Gastroesophageal sphincter (tissue), 3 donors: ENCODE data around the gene DUOXA1.

ENCODE experiments used
- POLR2A ChIP-seq, 2 donors: fragments of 450-650 bp; IDR thresholded peaks; one replicate each; pipeline ENCODE4 v1.6.1; 2017; ENCODE audit warnings: antibody characterized with exemption in 2 of 2, mild to moderate bottlenecking in 2 of 2, moderate library complexity in 1 of 2
- POLR2AphosphoS5 ChIP-seq: sonication (generic); formaldehyde crosslinking; IDR thresholded peaks from one replicate; pipeline ENCODE4 v1.6.1; 2017; ENCODE audit warnings: antibody characterized with exemption
- TF ChIP-seq, protein P1 (sequence below), 4 experiments: fragments of 200-600 bp in 2 of 4; fragments of 450-650 bp in 2 of 4; sonication (generic) in 1 of 4; IDR thresholded peaks; one replicate each; pipeline ENCODE4 v1.5.1; 2017 to 2019; ENCODE audit warnings: antibody characterized with exemption in 4 of 4, mild to moderate bottlenecking in 2 of 4, moderate library complexity in 2 of 4

DNA sequence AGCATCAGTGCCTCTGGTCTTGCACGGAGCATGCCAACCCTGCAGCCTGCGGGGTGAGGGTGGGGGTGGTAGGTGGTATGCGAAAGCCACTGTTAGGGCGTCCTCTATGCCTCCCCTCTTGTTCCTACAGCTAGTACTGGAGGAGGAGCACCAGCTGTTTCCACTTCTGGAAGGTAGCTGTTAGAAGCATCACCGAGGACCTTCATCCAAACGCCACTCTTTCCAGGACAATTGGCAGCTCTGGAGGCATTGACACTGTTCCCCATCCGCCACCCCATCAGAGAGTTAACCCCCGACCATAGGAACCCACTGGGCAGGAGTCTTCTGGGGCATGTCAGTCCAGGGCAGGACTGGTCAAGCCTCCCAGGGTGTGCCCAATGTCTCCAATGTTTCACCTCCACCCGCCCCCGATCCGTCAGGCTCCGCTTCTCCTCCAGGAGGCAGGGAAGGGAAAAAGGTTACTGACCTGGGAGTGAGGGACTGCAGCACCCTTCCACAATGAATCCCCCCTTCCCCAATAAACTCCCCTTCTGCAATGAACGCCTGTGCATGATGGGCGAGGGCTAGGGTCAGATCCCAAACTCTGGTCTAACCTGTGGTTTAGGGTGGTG is 16.2 kb downstream of the DUOXA1 start:
- TF ChIP-seq, protein P1, sequence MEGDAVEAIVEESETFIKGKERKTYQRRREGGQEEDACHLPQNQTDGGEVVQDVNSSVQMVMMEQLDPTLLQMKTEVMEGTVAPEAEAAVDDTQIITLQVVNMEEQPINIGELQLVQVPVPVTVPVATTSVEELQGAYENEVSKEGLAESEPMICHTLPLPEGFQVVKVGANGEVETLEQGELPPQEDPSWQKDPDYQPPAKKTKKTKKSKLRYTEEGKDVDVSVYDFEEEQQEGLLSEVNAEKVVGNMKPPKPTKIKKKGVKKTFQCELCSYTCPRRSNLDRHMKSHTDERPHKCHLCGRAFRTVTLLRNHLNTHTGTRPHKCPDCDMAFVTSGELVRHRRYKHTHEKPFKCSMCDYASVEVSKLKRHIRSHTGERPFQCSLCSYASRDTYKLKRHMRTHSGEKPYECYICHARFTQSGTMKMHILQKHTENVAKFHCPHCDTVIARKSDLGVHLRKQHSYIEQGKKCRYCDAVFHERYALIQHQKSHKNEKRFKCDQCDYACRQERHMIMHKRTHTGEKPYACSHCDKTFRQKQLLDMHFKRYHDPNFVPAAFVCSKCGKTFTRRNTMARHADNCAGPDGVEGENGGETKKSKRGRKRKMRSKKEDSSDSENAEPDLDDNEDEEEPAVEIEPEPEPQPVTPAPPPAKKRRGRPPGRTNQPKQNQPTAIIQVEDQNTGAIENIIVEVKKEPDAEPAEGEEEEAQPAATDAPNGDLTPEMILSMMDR (IDR thresholded peaks at IDR 0.05), result no peak
- no peak for TF ChIP-seq POLR2A (IDR thresholded peaks at IDR 0.05)
- no peak for TF ChIP-seq POLR2AphosphoS5
